ENCODE results near the gene RNF212.

RNF212 gene

DNA sequence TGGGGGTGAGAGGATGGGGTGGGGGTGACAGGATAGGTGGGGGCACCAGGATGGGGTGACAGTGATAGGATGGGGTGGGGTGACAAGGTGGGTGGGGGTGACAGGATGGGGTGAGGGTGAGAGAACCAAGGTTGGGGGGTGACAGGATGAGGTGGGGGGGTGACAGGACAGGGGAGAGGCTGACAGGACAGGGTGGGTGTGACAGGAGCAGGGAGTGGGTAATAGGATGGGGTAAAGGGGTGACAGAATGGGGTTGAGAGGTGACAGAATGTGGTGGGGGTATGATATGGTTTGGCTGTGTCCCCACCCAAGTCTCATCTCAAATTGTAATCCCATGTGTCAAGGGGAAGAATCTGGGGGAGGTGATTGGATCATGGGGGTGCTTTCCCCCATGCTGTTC is 26.0 kb downstream of the RNF212 start:
- DNase-seq, result no peak

DNA sequence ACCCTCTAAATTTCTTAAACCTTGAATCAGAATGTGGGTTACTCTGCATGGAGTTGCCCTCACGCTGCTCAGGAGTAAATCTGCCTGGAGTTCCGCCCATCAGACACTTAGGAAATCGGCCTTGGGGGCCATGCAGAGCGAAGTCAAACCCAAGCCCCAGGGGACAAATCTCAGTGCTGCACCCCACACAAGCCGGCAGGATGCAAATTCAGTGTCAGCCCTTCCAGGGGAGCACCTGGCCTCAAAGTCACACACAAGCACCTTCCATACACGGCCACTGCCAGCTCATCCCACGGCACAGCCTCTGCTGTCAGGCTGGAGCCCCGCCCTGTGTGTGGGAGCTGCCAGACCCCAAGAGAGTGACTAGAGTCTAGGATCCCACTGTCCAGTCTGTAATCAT is 27.4 kb downstream of the RNF212 start:
- DNase-seq, result no peak

- DNase-seq, result no peak
Observed at GRCh38 chr4:1085404-1085799, 28.0 kb downstream of the RNF212 start.

GRCh38 chr4:1084796-1085403 is 28.5 kb downstream of the RNF212 start:
- no peak for DNase-seq

- no peak for DNase-seq
Observed at GRCh38 chr4:1084394-1084793, 29.0 kb downstream of the RNF212 start.

DNA sequence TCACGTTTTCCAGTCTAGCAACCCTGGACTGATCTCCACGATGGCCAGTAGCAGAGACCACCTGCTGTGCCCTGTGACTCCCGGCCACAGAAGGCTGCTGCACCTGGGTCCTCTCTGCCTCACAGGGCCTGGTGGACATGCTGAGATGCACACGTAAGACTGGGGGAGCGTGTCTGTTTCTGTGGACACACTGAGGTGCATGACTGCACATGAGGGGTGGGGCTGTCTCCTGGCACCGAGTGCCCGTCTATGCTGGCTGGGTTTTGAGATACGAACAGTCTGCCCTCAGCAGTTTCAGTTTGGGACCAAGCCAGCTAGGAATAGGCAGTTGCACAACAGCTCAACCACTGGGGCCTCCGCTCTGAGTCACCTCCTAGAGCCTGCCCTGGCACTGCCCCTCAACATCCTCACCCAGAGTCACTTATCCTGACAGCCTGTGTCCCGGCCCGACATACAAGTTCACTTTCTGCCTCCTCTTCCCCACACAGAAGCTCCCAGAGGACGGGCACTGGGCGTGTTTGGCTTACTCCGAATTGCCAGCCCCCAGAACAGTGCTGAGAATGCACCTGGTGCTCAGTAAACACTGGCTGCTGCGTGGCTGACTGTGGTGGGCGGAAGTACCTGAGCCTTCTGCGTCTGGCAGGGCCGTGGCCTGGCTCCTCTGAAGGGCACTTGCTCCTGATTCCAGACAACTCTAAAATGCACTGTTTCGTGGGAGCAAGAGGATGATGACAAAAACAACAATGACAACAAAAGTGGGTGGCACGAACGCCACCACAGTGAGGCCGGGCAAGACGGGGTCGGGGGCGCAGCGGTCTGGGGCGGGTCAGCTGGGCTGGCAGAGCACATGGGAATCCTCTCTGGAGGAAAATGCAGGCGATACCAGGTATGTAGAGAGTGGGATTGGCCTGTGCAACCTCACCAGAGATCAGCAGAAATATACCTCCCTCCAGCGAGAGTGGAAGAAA is 30.9 kb downstream of the RNF212 start:
- DNase-seq, result no peak

DNA sequence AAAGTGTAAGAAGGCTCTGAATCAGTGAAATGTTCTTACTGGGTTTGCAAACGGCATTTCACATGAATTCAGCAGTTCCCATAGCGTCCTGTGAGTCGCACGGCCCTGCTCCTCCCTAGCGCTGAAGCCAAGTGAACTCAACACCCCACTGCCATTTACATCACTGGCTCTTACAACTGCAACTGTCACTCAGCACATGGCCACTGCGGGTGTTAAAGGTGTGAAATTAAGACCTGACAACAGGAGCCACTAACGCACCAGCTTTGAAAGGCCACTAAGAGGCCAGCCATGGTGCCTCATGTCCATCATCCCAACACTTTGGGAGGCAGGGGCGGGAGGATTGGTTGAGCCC is 31.7 kb downstream of the RNF212 start:
- DNase-seq, result no peak

DNA sequence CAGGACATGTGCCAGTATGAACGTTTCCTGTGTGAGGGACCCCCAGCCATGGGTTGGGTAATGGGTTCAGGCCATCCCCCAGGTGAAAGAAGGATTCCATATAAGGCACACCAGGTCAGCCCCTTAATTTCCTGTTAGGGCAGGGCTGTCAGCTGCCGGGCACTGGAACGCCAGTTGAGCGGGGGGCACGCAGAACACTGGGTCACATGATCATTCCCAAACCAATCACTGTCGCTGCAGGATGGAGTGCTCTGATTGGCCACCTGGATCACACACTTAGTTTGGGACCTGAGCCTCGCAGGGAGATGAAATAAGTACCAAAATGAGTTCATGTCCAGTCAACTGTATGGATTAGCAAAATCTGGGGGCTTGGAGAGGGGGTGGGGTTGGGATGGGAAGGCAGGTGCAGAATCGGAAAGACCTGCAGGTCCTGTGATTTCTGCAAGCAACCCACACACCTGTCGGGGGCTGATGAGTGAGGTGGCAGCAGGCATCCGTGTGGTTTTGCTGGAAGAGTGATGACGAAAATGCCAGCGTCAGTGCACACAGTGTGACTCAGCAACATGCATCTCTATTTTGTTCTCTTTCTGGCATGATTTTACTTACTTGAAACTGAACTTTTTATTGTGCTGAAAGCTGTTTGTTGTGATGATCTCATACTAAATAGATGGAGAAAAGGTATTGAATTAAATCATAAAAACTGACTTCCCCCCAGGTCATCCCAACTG is 32.2 kb downstream of the RNF212 start:
- DNase-seq, result no peak

GRCh38 chr4:1080432-1080831 is 32.9 kb downstream of the RNF212 start:
- DNase-seq, result no peak

- DNase-seq, result no peak
Observed at GRCh38 chr4:1079711-1080265, 33.6 kb downstream of the RNF212 start.

DNA sequence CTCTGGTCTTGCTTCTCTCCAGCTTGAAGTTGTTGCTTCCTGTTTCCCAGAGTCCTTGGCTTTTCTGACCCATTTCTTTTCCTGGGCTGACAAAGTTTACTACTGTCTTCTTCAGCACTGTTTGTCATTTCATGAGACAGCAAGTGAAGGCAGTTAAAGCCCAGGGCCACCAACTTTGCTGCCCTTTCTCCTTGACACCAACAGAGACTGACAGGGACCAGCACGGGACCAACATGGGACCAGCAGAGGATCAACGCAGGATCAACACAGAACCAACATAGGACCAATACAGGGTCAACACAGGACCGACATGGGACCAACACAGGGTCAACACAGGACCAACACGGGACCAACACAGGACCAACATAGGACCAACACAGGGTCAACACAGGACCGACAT is 34.9 kb downstream of the RNF212 start:
- no peak for DNase-seq

- no peak for DNase-seq
Observed at GRCh38 chr4:1077711-1078477, 35.5 kb downstream of the RNF212 start.

DNA sequence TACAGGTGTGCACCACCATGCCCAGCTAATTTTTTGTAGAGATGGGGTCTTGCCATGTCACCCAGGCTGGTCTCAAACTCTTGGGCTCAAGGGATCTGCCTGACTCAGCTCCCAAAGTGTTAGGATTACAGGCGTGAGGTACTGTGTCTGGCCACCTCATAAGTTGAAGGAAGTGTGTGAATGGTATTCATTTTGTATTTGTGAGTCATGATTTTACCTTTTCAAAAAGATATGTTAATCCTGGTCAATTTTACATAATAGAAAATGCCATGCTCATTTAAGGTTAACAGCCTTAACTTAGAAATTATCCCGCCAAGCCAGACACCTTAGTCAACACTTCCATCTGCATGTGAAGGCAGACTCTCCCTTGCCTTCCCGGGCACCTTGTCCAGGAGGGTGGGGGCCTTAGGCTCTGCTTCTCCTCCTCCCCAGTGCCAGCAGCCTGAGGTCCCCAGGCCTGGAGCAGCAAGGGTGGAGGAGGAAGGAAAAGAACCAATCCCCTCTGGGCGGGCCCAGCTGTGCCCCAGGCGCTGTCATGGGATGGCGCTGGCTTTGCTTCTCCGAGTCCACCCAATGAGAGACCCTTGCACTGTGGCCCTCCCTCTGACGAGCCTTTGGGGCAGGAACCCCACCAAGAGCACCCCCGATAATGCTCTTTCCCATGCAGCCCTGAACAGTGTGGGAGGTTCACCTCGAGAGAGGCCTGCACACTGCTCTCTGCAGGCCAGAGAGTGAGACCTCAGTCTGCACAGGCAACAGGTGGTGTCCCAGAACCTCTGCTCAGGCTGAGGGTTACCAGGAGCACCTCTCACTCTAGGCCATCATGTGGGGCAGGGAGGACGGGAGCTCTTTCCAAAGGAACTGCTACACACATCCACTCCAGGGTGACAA is 37.3 kb downstream of the RNF212 start:
- DNase-seq, result no peak

DNA sequence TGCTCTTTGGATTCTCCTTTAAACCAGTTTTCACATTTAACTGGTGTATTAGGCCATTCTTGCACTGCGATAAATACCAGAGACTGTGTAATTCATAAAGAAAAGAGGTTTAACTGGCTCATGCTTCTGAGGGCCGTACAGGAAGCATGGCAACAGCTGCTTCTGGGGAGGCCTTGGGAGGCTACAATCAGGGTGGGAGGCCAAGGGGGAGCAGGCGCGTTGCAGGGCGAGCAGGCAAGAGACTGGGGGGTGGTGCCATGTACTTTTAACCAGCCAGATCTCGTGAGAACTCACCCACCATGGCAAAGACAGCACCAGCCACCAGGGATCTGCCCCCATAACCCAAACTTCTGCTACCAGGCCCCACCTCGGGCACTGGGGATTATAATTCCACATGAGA is 38.1 kb downstream of the RNF212 start:
- DNase-seq, result no peak

GRCh38 chr4:1074077-1074476 is 39.3 kb downstream of the RNF212 start:
- no peak for DNase-seq

DNA sequence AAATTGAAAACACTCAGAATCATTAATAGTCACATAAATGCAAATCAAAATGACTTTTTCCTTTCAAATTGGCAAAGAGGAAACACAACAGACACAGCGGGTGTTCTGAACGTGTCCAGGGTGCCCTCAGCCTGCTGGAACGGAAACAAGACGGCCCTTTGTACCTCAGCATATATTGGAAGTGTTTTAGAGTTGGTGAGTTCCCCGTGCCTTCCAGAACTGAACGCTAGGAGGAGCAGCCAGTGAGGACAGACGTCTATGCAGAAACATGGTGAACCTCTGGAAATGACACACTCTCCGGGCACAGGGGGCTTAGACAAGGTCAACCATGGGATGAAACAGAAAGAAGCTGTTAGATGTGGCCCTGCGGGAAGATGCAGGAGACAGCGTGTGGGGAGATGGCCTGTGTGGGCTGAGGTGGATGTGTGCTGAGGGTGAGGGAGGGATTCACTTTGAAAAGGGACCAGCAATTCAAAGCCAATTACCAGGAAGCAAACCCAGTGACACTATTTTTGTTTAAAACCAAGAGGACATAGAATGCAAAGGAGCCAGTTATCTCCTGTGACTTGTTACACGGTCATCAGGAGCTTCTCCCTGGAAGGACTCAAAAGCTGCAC is 40.4 kb downstream of the RNF212 start:
- DNase-seq, result no peak

DNA sequence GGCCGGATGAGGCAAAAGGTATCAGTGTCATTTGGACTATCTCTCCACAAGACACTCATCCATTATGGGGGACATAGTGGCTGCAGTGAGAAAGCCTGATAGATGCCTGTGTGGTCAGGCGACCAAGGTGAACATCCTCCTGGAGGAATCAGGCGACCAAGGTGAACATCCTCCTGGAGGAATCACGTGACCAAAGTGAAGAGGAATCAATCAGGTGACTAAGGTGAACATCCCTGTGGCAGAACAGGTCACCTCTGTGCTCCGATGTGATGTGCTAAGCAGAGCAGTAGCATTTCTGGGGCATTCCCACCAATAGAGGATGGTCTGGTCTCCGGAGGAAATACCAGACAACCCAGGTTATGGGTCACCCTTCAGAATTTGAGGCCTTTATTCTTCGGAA is 44.0 kb downstream of the RNF212 start:
- no peak for DNase-seq

DNA sequence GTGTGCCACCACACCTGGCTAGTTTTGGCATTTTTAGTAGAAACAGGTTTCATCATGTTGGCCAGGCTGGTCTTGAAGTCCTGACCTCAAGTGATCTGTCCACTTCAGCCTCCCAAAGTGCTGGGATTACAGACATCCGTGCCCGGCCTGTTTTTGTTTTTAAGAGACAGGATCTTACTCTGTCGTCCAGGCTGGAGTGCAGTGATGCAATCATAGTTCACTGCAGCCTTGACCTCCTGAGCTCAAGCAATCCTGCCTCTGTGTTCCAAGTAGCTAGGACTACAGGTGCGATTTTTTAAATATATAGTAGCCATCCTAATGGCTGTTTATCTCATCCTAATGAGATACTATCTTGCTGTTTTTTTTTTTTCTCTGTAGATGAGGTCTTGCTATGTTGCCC is 47.6 kb downstream of the RNF212 start:
- DNase-seq, result no peak

DNA sequence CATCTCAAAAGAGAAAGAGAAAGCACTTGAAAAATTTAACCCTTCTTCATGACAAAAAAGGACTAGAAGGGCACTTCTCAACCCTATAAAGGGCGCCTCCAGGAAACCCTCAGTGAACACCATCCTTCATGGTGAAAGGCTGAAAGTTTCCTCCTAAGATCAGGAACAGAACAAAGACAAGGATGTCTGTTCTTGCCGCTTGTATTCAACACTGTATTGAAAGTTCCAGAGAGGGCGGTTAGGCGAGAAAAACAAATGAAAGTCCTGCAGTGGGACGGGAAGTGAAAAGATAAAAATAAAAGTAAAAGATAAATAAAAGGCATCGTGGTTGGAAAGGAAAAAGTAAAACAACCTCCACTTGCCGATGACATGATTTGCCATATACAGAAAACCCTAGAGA is 50.9 kb downstream of the RNF212 start:
- DNase-seq, result no peak

DNA sequence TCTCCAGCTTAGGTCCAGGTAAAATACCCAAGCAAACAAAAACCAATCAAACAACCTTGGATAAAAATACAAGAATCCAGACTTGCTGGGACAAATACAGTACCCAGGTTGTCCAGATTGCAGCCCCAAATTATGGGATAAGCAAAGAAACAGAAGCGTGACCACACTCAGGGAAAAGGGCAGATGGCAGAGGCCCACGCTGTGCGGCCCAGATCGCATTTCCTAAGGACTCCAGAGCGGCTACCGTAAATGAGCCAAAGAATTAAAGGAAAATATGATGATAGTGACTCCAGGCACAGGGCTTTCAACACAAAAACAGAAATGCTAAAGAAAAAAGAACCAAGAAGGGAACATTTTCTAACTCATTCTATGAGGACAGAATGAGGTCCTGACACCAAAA is 51.6 kb downstream of the RNF212 start:
- DNase-seq, result no peak

DNA sequence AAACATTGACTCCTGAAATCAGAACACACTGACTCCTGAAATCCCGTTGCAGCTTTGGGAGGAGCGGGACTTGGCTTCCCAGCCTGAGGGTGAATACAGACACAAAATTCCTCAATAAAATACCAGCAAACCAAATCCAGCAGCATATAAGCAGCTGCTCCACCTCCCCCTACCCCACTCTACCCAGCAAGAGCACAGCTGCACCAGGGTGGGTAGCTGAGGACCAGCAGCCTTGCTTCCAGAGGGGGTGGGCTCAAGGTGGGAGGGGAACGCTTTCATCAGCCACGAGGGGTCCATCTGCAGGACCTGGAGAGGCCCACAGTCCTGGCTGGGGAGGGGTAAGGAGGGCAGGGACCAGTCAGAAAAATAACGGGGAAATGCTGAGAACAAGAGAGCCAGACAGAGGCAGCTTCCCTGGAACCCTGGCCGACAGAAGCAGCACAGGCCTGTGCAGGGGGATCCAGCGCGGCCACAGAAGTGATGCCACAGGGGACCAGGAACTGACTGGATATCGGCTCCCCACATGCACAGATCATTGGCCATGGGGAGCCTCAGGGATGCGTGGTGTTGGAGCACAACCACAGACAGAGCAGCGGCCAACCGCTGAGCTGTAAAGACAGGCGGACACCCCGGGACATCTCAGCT is 52.2 kb downstream of the RNF212 start:
- no peak for DNase-seq

All from NCI-H1436 treated with DMSO at 0.1 percent for 48 hours (cell line).